MCF 10A (cell line): ENCODE results near the gene KCNIP3. TPM values are rescaled to one million over a fixed set of nuclear protein-coding genes. Genes with fewer than 3 reads are reported as not detected.

Source experiments
- BruUV-seq: library from RNA; stranded (reverse); fragments of 400-500 nt; replicated peaks from 2 replicates; lab custom pipeline; 2021; lab: Mats Ljungman, UMichigan
- CTCF ChIA-PET: fragments of 300-600 bp; sonication (Branson Sonifier 250); formaldehyde crosslinking; extraction: SDS; loops from one replicate; lab custom pipeline; 2021; ENCODE audit warnings: antibody characterized with exemption, inconsistent platforms; lab: Yijun Ruan, JAX
- POLR2A ChIA-PET: fragments of 300-600, 350-650 bp; sonication (Branson Sonifier 250); formaldehyde crosslinking; extraction: SDS; loops from one replicate; lab custom pipeline; 2020; ENCODE audit warnings: antibody characterized with exemption, inconsistent platforms; lab: Yijun Ruan, JAX
- DNase-seq: peaks from one replicate; pipeline ENCODE4 v3.0.0-alpha.2; 2018; ENCODE audit not compliant: unreplicated experiment
- H3K27ac Mint-ChIP-seq: one replicate; pipeline ENCODE4 v1.8.0; 2022; ENCODE audit warnings: mild to moderate bottlenecking, low read depth, mixed read lengths; ENCODE audit not compliant: unreplicated experiment
- H3K27me3 Mint-ChIP-seq: one replicate; pipeline ENCODE4 v1.8.0; 2022; ENCODE audit warnings: mixed read lengths; ENCODE audit not compliant: insufficient read depth, unreplicated experiment
- H3K36me3 Mint-ChIP-seq: one replicate; pipeline ENCODE4 v1.8.0; 2022; ENCODE audit warnings: mild to moderate bottlenecking, moderate library complexity, mixed read lengths; ENCODE audit not compliant: insufficient read depth, unreplicated experiment
- H3K4me1 Mint-ChIP-seq: one replicate; pipeline ENCODE4 v1.8.0; 2022; ENCODE audit warnings: mixed read lengths; ENCODE audit not compliant: insufficient read depth, unreplicated experiment
- H3K4me3 Mint-ChIP-seq: one replicate; pipeline ENCODE4 v1.8.0; 2022; ENCODE audit warnings: mild to moderate bottlenecking, moderate library complexity, mixed read lengths; ENCODE audit not compliant: unreplicated experiment
- H3K9me3 Mint-ChIP-seq: one replicate; pipeline ENCODE4 v1.8.0; 2022; ENCODE audit warnings: mixed read lengths; ENCODE audit not compliant: unreplicated experiment
- CTCF ChIP-seq: fragments of 200-600 bp; IDR thresholded peaks from one replicate; pipeline ENCODE4 v1.8.0; 2022; ENCODE audit warnings: antibody characterized with exemption, mild to moderate bottlenecking; ENCODE audit not compliant: unreplicated experiment
- intact Hi-C: fragments of 100-400 bp; cut with micrococcal nuclease; formaldehyde crosslinking; loops from 2 replicates; pipeline ENCODE4 v1.14.1; 2022
- total RNA-seq: library from RNA; stranded (reverse); gene quantifications from 2 replicates; pipeline ENCODE4 v1.2.3, GENCODE V29; 2022

The KCNIP3 gene
- total RNA-seq, 1 experiment from 2014 or later: 15.6 TPM

GRCh38 chr2:95308426-95308990 lies 11.4 kb downstream of the KCNIP3 start:
- no peak for DNase-seq
- H3K36me3 Mint-ChIP-seq: no peaks in the 10 kb centered on the region
- intact Hi-C loops: no loop called here
- H3K27ac Mint-ChIP-seq: no peak overlapping the region
- H3K9me3 Mint-ChIP-seq: no peaks in the 10 kb centered on the region
- ChIA-PET CTCF (interaction anchor here (0.6 to 16.5 kb wide), 3 partner anchors 9 to 81 kb away, joined by 3 to 323 read pairs (median 5); no protein-coding TSS in a partner anchor), POLR2A (no interaction called here)
- BruUV-seq: no TSS peak
- no peak for TF ChIP-seq CTCF
- no peaks in the 10 kb centered on the region for H3K4me1 Mint-ChIP-seq
- H3K27me3 Mint-ChIP-seq: no peaks in the 10 kb centered on the region
- no peak overlapping the region for H3K4me3 Mint-ChIP-seq

GRCh38 chr2:95309599-95309998 lies 12.5 kb downstream of the KCNIP3 start:
- ChIA-PET POLR2A (interaction anchor here (0.9 kb wide), 1 partner anchor 77 kb away, joined by 3 read pairs; no protein-coding TSS in a partner anchor), CTCF (interaction anchor here (0.5 to 16.5 kb wide), 4 partner anchors 26 to 114 kb away, joined by 3 to 323 read pairs (median 4); no protein-coding TSS in a partner anchor)
- no peak for TF ChIP-seq CTCF
- intact Hi-C loops: no loop called here
- no TSS peak for BruUV-seq
- peaks cover 3% of the 10 kb centered on the region for H3K4me1 Mint-ChIP-seq
- no peak for DNase-seq
- no peak overlapping the region for H3K4me3 Mint-ChIP-seq
- no peaks in the 10 kb centered on the region for H3K27me3 Mint-ChIP-seq
- H3K36me3 Mint-ChIP-seq: no peaks in the 10 kb centered on the region
- H3K27ac Mint-ChIP-seq: no peak overlapping the region
- H3K9me3 Mint-ChIP-seq: no peaks in the 10 kb centered on the region

- H3K9me3 Mint-ChIP-seq: no peaks in the 10 kb centered on the region
- TF ChIP-seq CTCF: no peak
- ChIA-PET POLR2A (interaction anchor here (0.9 kb wide), 1 partner anchor 78 kb away, joined by 3 read pairs; no protein-coding TSS in a partner anchor), CTCF (interaction anchor here (0.8 to 16.5 kb wide), 2 partner anchors 74 to 353 kb away, joined by 3 to 323 read pairs; no protein-coding TSS in a partner anchor)
- H3K27ac Mint-ChIP-seq: no peak overlapping the region
- BruUV-seq: no TSS peak
- no peak overlapping the region for H3K4me3 Mint-ChIP-seq
- intact Hi-C loops: no loop called here
- H3K27me3 Mint-ChIP-seq: no peaks in the 10 kb centered on the region
- H3K4me1 Mint-ChIP-seq: peaks cover 9% of the 10 kb centered on the region
- H3K36me3 Mint-ChIP-seq: no peaks in the 10 kb centered on the region
- no peak for DNase-seq
Observed at GRCh38 chr2:95310216-95310615, 13.1 kb downstream of the KCNIP3 start.

GRCh38 chr2:95310651-95311050 lies 13.5 kb downstream of the KCNIP3 start:
- no TSS peak for BruUV-seq
- Mint-ChIP-seq H3K36me3 (no peaks in the 10 kb centered on the region), H3K9me3 (no peaks in the 10 kb centered on the region), H3K27me3 (no peaks in the 10 kb centered on the region), H3K4me1 (peaks cover 13% of the 10 kb centered on the region), H3K4me3 (no peak overlapping the region), H3K27ac (no peak overlapping the region)
- DNase-seq: no peak
- intact Hi-C loops: no loop called here
- TF ChIP-seq CTCF: no peak
- CTCF ChIA-PET: interaction anchor here (0.8 to 16.5 kb wide), 2 partner anchors 75 to 353 kb away, joined by 3 to 323 read pairs; no protein-coding TSS in a partner anchor
- POLR2A ChIA-PET: no interaction called here
